ENCODE results near the gene ANKEF1. TPM values are rescaled to one million over a fixed set of nuclear protein-coding genes. Genes with fewer than 3 reads are reported as not detected.
A peak's percentile ranks its signal among the peaks of the same experiment; 100 is the strongest.

ANKEF1 gene
- total RNA-seq, 1 experiment from 2014 or later = 5.6 TPM

GRCh38 chr20:10064611-10065010 lies 29.8 kb downstream of the ANKEF1 start:
- Mint-ChIP-seq H3K9me3 (ENCODE audit: unreplicated experiment) (no peaks in the 10 kb centered on the region), H3K4me1 (ENCODE audit: insufficient read depth, unreplicated experiment) (peaks cover 12% of the 10 kb centered on the region), H3K27me3 (ENCODE audit: insufficient read depth, unreplicated experiment) (no peaks in the 10 kb centered on the region), H3K36me3 (ENCODE audit: insufficient read depth, unreplicated experiment) (no peaks in the 10 kb centered on the region), H3K4me3 (ENCODE audit: unreplicated experiment) (no peak overlapping the region), H3K27ac (ENCODE audit: low read depth, unreplicated experiment) (no peak overlapping the region)
- DNase-seq (ENCODE audit: unreplicated experiment) = no peak
- BruUV-seq (replicated peaks) = no TSS peak
- CTCF ChIA-PET = interaction anchor here (0.6 to 1.0 kb wide), 4 partner anchors 9 to 26 kb away, joined by 3 to 5 read pairs (median 3); no protein-coding TSS in a partner anchor
- intact Hi-C loops (cut with micrococcal nuclease) = no loop called here
- POLR2A ChIA-PET = interaction anchor here (0.7 to 2.2 kb wide), 2 partner anchors 9 to 923 kb away, joined by 3 to 6 read pairs; no protein-coding TSS in a partner anchor
- no peak for TF ChIP-seq CTCF (IDR thresholded peaks at IDR 0.05; ENCODE audit: unreplicated experiment)

- CTCF ChIA-PET = no interaction called here
- intact Hi-C loops (cut with micrococcal nuclease) = no loop called here
- POLR2A ChIA-PET = interaction anchor here (0.5 kb wide), 1 partner anchor 161 kb away, joined by 4 read pairs; no protein-coding TSS in a partner anchor
Measured at GRCh38 chr20:10065154-10065833, 30.5 kb downstream of the ANKEF1 start.

GRCh38 chr20:10067321-10067720 lies 32.5 kb downstream of the ANKEF1 start:
- DNase-seq (ENCODE audit: unreplicated experiment) = no peak
- Mint-ChIP-seq H3K36me3 (ENCODE audit: insufficient read depth, unreplicated experiment) (no peaks in the 10 kb centered on the region), H3K27ac (ENCODE audit: low read depth, unreplicated experiment) (no peak overlapping the region), H3K4me1 (ENCODE audit: insufficient read depth, unreplicated experiment) (peaks cover 12% of the 10 kb centered on the region), H3K4me3 (ENCODE audit: unreplicated experiment) (no peak overlapping the region), H3K27me3 (ENCODE audit: insufficient read depth, unreplicated experiment) (no peaks in the 10 kb centered on the region), H3K9me3 (ENCODE audit: unreplicated experiment) (no peaks in the 10 kb centered on the region)
- ChIA-PET CTCF (interaction anchor here (1.6 kb wide), 1 partner anchor 9 kb away, joined by 3 read pairs; no protein-coding TSS in a partner anchor), POLR2A (no interaction called here)
- intact Hi-C loops (cut with micrococcal nuclease) = no loop called here
- BruUV-seq (replicated peaks) = no TSS peak
- no peak for TF ChIP-seq CTCF (IDR thresholded peaks at IDR 0.05; ENCODE audit: unreplicated experiment)

More at GRCh38 chr20:10065154-10065833, 30.5 kb downstream of the ANKEF1 start:
- H3K27ac Mint-ChIP-seq (ENCODE audit: low read depth, unreplicated experiment) = no peak overlapping the region
- TF ChIP-seq CTCF (IDR thresholded peaks at IDR 0.05; ENCODE audit: unreplicated experiment) = no peak
- H3K36me3 Mint-ChIP-seq (ENCODE audit: insufficient read depth, unreplicated experiment) = no peaks in the 10 kb centered on the region
- peaks cover 12% of the 10 kb centered on the region for H3K4me1 Mint-ChIP-seq (ENCODE audit: insufficient read depth, unreplicated experiment)
- BruUV-seq (replicated peaks) = no TSS peak
- H3K4me3 Mint-ChIP-seq (ENCODE audit: unreplicated experiment) = no peak overlapping the region
- no peaks in the 10 kb centered on the region for H3K9me3 Mint-ChIP-seq (ENCODE audit: unreplicated experiment)
- peak; percentile 38 for DNase-seq (ENCODE audit: unreplicated experiment)
- H3K27me3 Mint-ChIP-seq (ENCODE audit: insufficient read depth, unreplicated experiment) = no peaks in the 10 kb centered on the region

- Mint-ChIP-seq H3K27me3 (ENCODE audit: insufficient read depth, unreplicated experiment) (no peaks in the 10 kb centered on the region), H3K9me3 (ENCODE audit: unreplicated experiment) (no peaks in the 10 kb centered on the region), H3K27ac (ENCODE audit: low read depth, unreplicated experiment) (peak overlapping the region; percentile 20), H3K4me3 (ENCODE audit: unreplicated experiment) (peak overlapping the region; percentile 33), H3K36me3 (ENCODE audit: insufficient read depth, unreplicated experiment) (no peaks in the 10 kb centered on the region), H3K4me1 (ENCODE audit: insufficient read depth, unreplicated experiment) (peaks cover 39% of the 10 kb centered on the region)
- no TSS peak for BruUV-seq (replicated peaks)
- CTCF ChIA-PET = interaction anchor here (0.6 to 7.2 kb wide), 4 partner anchors 16 to 352 kb away, joined by 3 to 34 read pairs (median 4); no protein-coding TSS in a partner anchor
- intact Hi-C loops (cut with micrococcal nuclease) = loop anchor here (2.0 to 5.0 kb wide), 2 partner anchors 40 to 343 kb away; partner anchors contain the start of gene ANKEF1
- no peak for TF ChIP-seq CTCF (IDR thresholded peaks at IDR 0.05; ENCODE audit: unreplicated experiment)
- DNase-seq (ENCODE audit: unreplicated experiment) = peak; percentile 89
- POLR2A ChIA-PET = interaction anchor here (0.7 to 2.1 kb wide), 7 partner anchors 11 to 360 kb away, joined by 3 to 7 read pairs (median 3); partner anchors contain the start of gene ANKEF1
Measured at GRCh38 chr20:10074513-10074912, 39.7 kb downstream of the ANKEF1 start.

Measured in MCF 10A (cell line).